HUES48 (cell line): ENCODE measurements around the gene HUNK.

Experiments
- H3K27ac ChIP-seq: one replicate; pipeline ENCODE4 v1.7.0; 2013; ENCODE audit warnings: low read depth, low read length, inconsistent platforms
- H3K27me3 ChIP-seq: 2 replicates; pipeline ENCODE4 v1.6.1; 2013; ENCODE audit warnings: mild to moderate bottlenecking, low read length; ENCODE audit not compliant: control insufficient read depth, insufficient read depth
- H3K36me3 ChIP-seq: 2 replicates; pipeline ENCODE4 v1.6.1; 2013; ENCODE audit warnings: low read length; ENCODE audit not compliant: control insufficient read depth, insufficient read depth
- H3K4me1 ChIP-seq: 2 replicates; pipeline ENCODE4 v1.6.1; 2013; ENCODE audit warnings: mild to moderate bottlenecking, low read length; ENCODE audit not compliant: control insufficient read depth, insufficient read depth
- H3K4me3 ChIP-seq: 2 replicates; pipeline ENCODE4 v1.5.1; 2013; ENCODE audit warnings: mild to moderate bottlenecking, low read depth, low read length
- H3K9ac ChIP-seq: 2 replicates; pipeline ENCODE4 v1.6.1; 2013; ENCODE audit warnings: mild to moderate bottlenecking, low read depth, low read length, moderate library complexity
- H3K9me3 ChIP-seq: 2 replicates; pipeline ENCODE4 v1.6.1; 2013; ENCODE audit warnings: low read length; ENCODE audit not compliant: control insufficient read depth, insufficient read depth

HUNK gene

GRCh38 chr21:32001390-32001789, 128.6 kb downstream of the HUNK start:
- no peaks in the 10 kb centered on the region for H3K27me3 ChIP-seq

GRCh38 chr21:32003411-32003810, 130.6 kb downstream of the HUNK start:
- no peaks in the 10 kb centered on the region for H3K4me1 ChIP-seq
- H3K9me3 ChIP-seq = no peaks in the 10 kb centered on the region
- H3K36me3 ChIP-seq = peaks cover 22% of the 10 kb centered on the region

More at GRCh38 chr21:32001390-32001789, 128.6 kb downstream of the HUNK start:
- no peak overlapping the region for H3K4me3 ChIP-seq
- no peak overlapping the region for H3K27ac ChIP-seq
- H3K9ac ChIP-seq = no peak overlapping the region
- H3K36me3 ChIP-seq = peaks cover 29% of the 10 kb centered on the region
- no peaks in the 10 kb centered on the region for H3K4me1 ChIP-seq
- no peaks in the 10 kb centered on the region for H3K9me3 ChIP-seq

GRCh38 chr21:32004291-32004690, 131.5 kb downstream of the HUNK start:
- H3K4me3 ChIP-seq = no peak overlapping the region
- no peak overlapping the region for H3K9ac ChIP-seq
- H3K27ac ChIP-seq = no peak overlapping the region
- H3K4me1 ChIP-seq = no peaks in the 10 kb centered on the region
- no peaks in the 10 kb centered on the region for H3K9me3 ChIP-seq
- H3K27me3 ChIP-seq = no peaks in the 10 kb centered on the region
- H3K36me3 ChIP-seq = peaks cover 13% of the 10 kb centered on the region

More at GRCh38 chr21:32003411-32003810, 130.6 kb downstream of the HUNK start:
- Histone ChIP-seq H3K27ac (no peak overlapping the region), H3K27me3 (no peaks in the 10 kb centered on the region), H3K9ac (no peak overlapping the region), H3K4me3 (no peak overlapping the region)

GRCh38 chr21:32007456-32007855, 134.6 kb downstream of the HUNK start:
- H3K9ac ChIP-seq = no peak overlapping the region
- H3K27me3 ChIP-seq = no peaks in the 10 kb centered on the region
- H3K4me1 ChIP-seq = no peaks in the 10 kb centered on the region
- no peak overlapping the region for H3K27ac ChIP-seq
- H3K4me3 ChIP-seq = no peak overlapping the region
- no peaks in the 10 kb centered on the region for H3K36me3 ChIP-seq
- no peaks in the 10 kb centered on the region for H3K9me3 ChIP-seq

- Histone ChIP-seq H3K9me3 (no peaks in the 10 kb centered on the region), H3K27me3 (no peaks in the 10 kb centered on the region), H3K27ac (no peak overlapping the region), H3K4me3 (no peak overlapping the region), H3K4me1 (no peaks in the 10 kb centered on the region), H3K36me3 (no peaks in the 10 kb centered on the region), H3K9ac (no peak overlapping the region)
These were observed 135.9 kb downstream of the HUNK start for GRCh38 chr21:32008714-32009113.

- Histone ChIP-seq H3K27me3 (no peaks in the 10 kb centered on the region), H3K4me1 (no peaks in the 10 kb centered on the region), H3K36me3 (no peaks in the 10 kb centered on the region), H3K9ac (no peak overlapping the region), H3K4me3 (no peak overlapping the region), H3K27ac (no peak overlapping the region), H3K9me3 (no peaks in the 10 kb centered on the region)
These were observed 136.4 kb downstream of the HUNK start for GRCh38 chr21:32009263-32009662.

- Histone ChIP-seq H3K27me3 (no peaks in the 10 kb centered on the region), H3K9ac (no peak overlapping the region), H3K36me3 (no peaks in the 10 kb centered on the region), H3K4me1 (no peaks in the 10 kb centered on the region), H3K27ac (no peak overlapping the region), H3K9me3 (no peaks in the 10 kb centered on the region), H3K4me3 (no peak overlapping the region)
These were observed 142.8 kb downstream of the HUNK start for GRCh38 chr21:32015461-32016139.

GRCh38 chr21:32018381-32018780, 145.6 kb downstream of the HUNK start:
- Histone ChIP-seq H3K4me1 (no peaks in the 10 kb centered on the region), H3K27ac (no peak overlapping the region), H3K27me3 (no peaks in the 10 kb centered on the region), H3K9ac (no peak overlapping the region), H3K4me3 (no peak overlapping the region), H3K9me3 (no peaks in the 10 kb centered on the region), H3K36me3 (no peaks in the 10 kb centered on the region)

GRCh38 chr21:32020564-32020963, 147.7 kb downstream of the HUNK start:
- Histone ChIP-seq H3K4me1 (no peaks in the 10 kb centered on the region), H3K9me3 (no peaks in the 10 kb centered on the region), H3K9ac (no peak overlapping the region), H3K36me3 (no peaks in the 10 kb centered on the region), H3K4me3 (no peak overlapping the region), H3K27me3 (no peaks in the 10 kb centered on the region), H3K27ac (no peak overlapping the region)

- no peak overlapping the region for H3K9ac ChIP-seq
- H3K9me3 ChIP-seq = no peaks in the 10 kb centered on the region
- no peaks in the 10 kb centered on the region for H3K27me3 ChIP-seq
- H3K4me1 ChIP-seq = no peaks in the 10 kb centered on the region
- no peaks in the 10 kb centered on the region for H3K36me3 ChIP-seq
- no peak overlapping the region for H3K4me3 ChIP-seq
- H3K27ac ChIP-seq = no peak overlapping the region
These were observed 148.6 kb downstream of the HUNK start for GRCh38 chr21:32021319-32021994.

GRCh38 chr21:32022146-32022545, 149.3 kb downstream of the HUNK start:
- no peaks in the 10 kb centered on the region for H3K4me1 ChIP-seq
- H3K9me3 ChIP-seq = no peaks in the 10 kb centered on the region
- no peak overlapping the region for H3K27ac ChIP-seq
- H3K4me3 ChIP-seq = no peak overlapping the region
- no peaks in the 10 kb centered on the region for H3K36me3 ChIP-seq
- no peaks in the 10 kb centered on the region for H3K27me3 ChIP-seq
- no peak overlapping the region for H3K9ac ChIP-seq
